HepG2 (cell line): ENCODE data around the gene CYP4F8. TPM values are rescaled to one million over a fixed set of nuclear protein-coding genes. Genes with fewer than 3 reads are reported as not detected.
A peak's percentile ranks its signal among the peaks of the same experiment; 100 is the strongest.

Experiments used
- ERF ChIP-seq: IDR thresholded peaks from 2 replicates; pipeline ENCODE4 v1.6.1; 2018; ENCODE audit warnings: missing biosample characterization, missing genetic modification reagents
- SMC3 ChIP-seq: IDR thresholded peaks from 2 replicates; pipeline ENCODE4 v1.6.1; 2011; ENCODE audit warnings: low read length, improper control_type of control experiment
- STAG1 ChIP-seq: sonication (generic); formaldehyde crosslinking; IDR thresholded peaks from 2 replicates; pipeline ENCODE4 v1.4.0; 2020; ENCODE audit warnings: missing genetic modification reagents
- ZBTB40 ChIP-seq, 2 experiments: fragments of 450-650 bp in 1 of 2; sonication (generic) in 1 of 2; formaldehyde crosslinking in 1 of 2; IDR thresholded peaks; 2 replicates each; pipeline versions ENCODE4 v1.6.1 to v1.8.0; 2016 to 2022; ENCODE audit warnings: antibody characterized with exemption in 1 of 2, mild to moderate bottlenecking in 1 of 2, missing genetic modification reagents in 1 of 2
- polyA plus RNA-seq, 8 experiments: library from polyadenylated mRNA; depleted of rRNA in 3 of 8; stranded (reverse) in 7 of 8; unstranded in 1 of 8; fragments of >200 nt; fragmentation: Illumina TruSeq in 4 of 8; extraction: Trizol in 4 of 8; gene quantifications; 2 replicates each; pipeline versions ENCODE4 v1.2.1 to v1.2.3, GENCODE V29; 2011 to 2016; ENCODE audit warnings: low read depth in 4 of 8, missing spikeins in 1 of 8, mixed read lengths in 1 of 8; ENCODE audit not compliant: insufficient read depth in 1 of 8
- total RNA-seq, 5 experiments: library from RNA; depleted of rRNA; stranded (reverse); fragments of >200 nt; fragmentation: Illumina TruSeq; extraction: Trizol; gene quantifications; 2 replicates each; pipeline ENCODE4 v1.2.3, GENCODE V29; 2016; ENCODE audit warnings: low read depth in 1 of 5
- TF ChIP-seq, protein P1 (sequence below): sonication (generic); formaldehyde crosslinking; IDR thresholded peaks from 2 replicates; pipeline ENCODE4 v1.4.0; 2020; ENCODE audit warnings: missing genetic modification reagents, borderline replicate concordance
- TF ChIP-seq, protein P2 (sequence below): sonication (generic); formaldehyde crosslinking; IDR thresholded peaks from 2 replicates; pipeline ENCODE4 v1.4.0; 2020; ENCODE audit warnings: mild to moderate bottlenecking, missing genetic modification reagents, borderline replicate concordance
- TF ChIP-seq, protein P3 (sequence below): sonication (generic); formaldehyde crosslinking; IDR thresholded peaks from 2 replicates; pipeline ENCODE4 v1.8.1; 2023; ENCODE audit warnings: missing genetic modification reagents, inconsistent platforms, borderline replicate concordance

Gene CYP4F8
- total and polyA plus RNA-seq, 2 of the 13 experiments (the other 11 are each of a cell fraction or from before 2014, with no cell fraction given) = not detected

- no peak for TF ChIP-seq ZBTB40 (IDR thresholded peaks at IDR 0.05)
- no peak for TF ChIP-seq ZBTB40 (CRISPR knock-in tag; IDR thresholded peaks at IDR 0.05)
- TF ChIP-seq STAG1 (CRISPR knock-in tag) = peak; percentile 88
- TF ChIP-seq, protein P1, sequence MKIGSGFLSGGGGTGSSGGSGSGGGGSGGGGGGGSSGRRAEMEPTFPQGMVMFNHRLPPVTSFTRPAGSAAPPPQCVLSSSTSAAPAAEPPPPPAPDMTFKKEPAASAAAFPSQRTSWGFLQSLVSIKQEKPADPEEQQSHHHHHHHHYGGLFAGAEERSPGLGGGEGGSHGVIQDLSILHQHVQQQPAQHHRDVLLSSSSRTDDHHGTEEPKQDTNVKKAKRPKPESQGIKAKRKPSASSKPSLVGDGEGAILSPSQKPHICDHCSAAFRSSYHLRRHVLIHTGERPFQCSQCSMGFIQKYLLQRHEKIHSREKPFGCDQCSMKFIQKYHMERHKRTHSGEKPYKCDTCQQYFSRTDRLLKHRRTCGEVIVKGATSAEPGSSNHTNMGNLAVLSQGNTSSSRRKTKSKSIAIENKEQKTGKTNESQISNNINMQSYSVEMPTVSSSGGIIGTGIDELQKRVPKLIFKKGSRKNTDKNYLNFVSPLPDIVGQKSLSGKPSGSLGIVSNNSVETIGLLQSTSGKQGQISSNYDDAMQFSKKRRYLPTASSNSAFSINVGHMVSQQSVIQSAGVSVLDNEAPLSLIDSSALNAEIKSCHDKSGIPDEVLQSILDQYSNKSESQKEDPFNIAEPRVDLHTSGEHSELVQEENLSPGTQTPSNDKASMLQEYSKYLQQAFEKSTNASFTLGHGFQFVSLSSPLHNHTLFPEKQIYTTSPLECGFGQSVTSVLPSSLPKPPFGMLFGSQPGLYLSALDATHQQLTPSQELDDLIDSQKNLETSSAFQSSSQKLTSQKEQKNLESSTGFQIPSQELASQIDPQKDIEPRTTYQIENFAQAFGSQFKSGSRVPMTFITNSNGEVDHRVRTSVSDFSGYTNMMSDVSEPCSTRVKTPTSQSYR (CRISPR knock-in tag) = no peak
- TF ChIP-seq SMC3 = peak; percentile 57; the same call in 1 of the 2 replicates
- TF ChIP-seq, protein P2, sequence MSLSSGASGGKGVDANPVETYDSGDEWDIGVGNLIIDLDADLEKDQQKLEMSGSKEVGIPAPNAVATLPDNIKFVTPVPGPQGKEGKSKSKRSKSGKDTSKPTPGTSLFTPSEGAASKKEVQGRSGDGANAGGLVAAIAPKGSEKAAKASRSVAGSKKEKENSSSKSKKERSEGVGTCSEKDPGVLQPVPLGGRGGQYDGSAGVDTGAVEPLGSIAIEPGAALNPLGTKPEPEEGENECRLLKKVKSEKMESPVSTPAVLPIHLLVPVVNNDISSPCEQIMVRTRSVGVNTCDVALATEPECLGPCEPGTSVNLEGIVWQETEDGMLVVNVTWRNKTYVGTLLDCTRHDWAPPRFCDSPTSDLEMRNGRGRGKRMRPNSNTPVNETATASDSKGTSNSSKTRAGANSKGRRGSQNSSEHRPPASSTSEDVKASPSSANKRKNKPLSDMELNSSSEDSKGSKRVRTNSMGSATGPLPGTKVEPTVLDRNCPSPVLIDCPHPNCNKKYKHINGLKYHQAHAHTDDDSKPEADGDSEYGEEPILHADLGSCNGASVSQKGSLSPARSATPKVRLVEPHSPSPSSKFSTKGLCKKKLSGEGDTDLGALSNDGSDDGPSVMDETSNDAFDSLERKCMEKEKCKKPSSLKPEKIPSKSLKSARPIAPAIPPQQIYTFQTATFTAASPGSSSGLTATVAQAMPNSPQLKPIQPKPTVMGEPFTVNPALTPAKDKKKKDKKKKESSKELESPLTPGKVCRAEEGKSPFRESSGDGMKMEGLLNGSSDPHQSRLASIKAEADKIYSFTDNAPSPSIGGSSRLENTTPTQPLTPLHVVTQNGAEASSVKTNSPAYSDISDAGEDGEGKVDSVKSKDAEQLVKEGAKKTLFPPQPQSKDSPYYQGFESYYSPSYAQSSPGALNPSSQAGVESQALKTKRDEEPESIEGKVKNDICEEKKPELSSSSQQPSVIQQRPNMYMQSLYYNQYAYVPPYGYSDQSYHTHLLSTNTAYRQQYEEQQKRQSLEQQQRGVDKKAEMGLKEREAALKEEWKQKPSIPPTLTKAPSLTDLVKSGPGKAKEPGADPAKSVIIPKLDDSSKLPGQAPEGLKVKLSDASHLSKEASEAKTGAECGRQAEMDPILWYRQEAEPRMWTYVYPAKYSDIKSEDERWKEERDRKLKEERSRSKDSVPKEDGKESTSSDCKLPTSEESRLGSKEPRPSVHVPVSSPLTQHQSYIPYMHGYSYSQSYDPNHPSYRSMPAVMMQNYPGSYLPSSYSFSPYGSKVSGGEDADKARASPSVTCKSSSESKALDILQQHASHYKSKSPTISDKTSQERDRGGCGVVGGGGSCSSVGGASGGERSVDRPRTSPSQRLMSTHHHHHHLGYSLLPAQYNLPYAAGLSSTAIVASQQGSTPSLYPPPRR (CRISPR knock-in tag) = no peak
- TF ChIP-seq ERF = peak; percentile 75; the same call in 1 of the 2 replicates
- TF ChIP-seq, protein P3, sequence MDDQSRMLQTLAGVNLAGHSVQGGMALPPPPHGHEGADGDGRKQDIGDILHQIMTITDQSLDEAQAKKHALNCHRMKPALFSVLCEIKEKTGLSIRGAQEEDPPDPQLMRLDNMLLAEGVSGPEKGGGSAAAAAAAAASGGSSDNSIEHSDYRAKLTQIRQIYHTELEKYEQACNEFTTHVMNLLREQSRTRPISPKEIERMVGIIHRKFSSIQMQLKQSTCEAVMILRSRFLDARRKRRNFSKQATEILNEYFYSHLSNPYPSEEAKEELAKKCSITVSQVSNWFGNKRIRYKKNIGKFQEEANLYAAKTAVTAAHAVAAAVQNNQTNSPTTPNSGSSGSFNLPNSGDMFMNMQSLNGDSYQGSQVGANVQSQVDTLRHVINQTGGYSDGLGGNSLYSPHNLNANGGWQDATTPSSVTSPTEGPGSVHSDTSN (CRISPR knock-in tag) = no peak
Measured at GRCh38 chr19:15584541-15585115, 30.4 kb upstream of the CYP4F8 start (continued).
